Kidney (tissue), 14 donors: ENCODE results near the gene ZMIZ2. TPM values are rescaled to one million over a fixed set of nuclear protein-coding genes. Genes with fewer than 3 reads are reported as not detected.
"Not testable (repeated sequence)": the region's sequence is repeated elsewhere in the genome, so short reads cannot be mapped to it uniquely, and the experiment has no call there.

Source experiments
- DNase-seq, 5 donors: peaks; one replicate each; pipeline ENCODE4 v3.0.0-alpha.2; 2013 to 2020
- FAIRE-seq: peaks from 2 replicates; lab custom pipeline; 2012; peaks lifted over from hg19 to GRCh38; lab: Jason Lieb, UNC
- H3K27ac ChIP-seq, 2 donors: one replicate each; pipeline ENCODE4 v1.7.0; 2013; ENCODE audit warnings: low read depth in 2 of 2, low read length in 2 of 2, inconsistent platforms in 1 of 2
- H3K27me3 ChIP-seq: one replicate; pipeline ENCODE4 v1.7.1; 2013; ENCODE audit warnings: low read length, inconsistent platforms; ENCODE audit not compliant: control insufficient read depth, insufficient read depth
- H3K36me3 ChIP-seq, 3 donors: one replicate each; pipeline versions ENCODE4 v1.7.0 to v1.7.1; 2013; ENCODE audit warnings: low read length in 3 of 3, control low read depth in 1 of 3, inconsistent platforms in 1 of 3; ENCODE audit not compliant: insufficient read depth in 3 of 3, control insufficient read depth in 2 of 3
- H3K4me1 ChIP-seq, 3 donors: one replicate each; pipeline versions ENCODE4 v1.7.0 to v1.7.1; 2013; ENCODE audit warnings: low read length in 3 of 3, inconsistent platforms in 1 of 3, low read depth in 1 of 3; ENCODE audit not compliant: control insufficient read depth in 2 of 3, insufficient read depth in 2 of 3
- H3K4me3 ChIP-seq, 3 donors: one replicate each; pipeline versions ENCODE4 v1.7.0 to v1.8.1; 2013; ENCODE audit warnings: low read length in 3 of 3, control low read depth in 1 of 3, inconsistent platforms in 1 of 3
- H3K9ac ChIP-seq, 3 donors: one replicate each; pipeline versions ENCODE4 v1.7.0 to v1.7.1; 2013; ENCODE audit warnings: low read length in 3 of 3, control low read depth in 1 of 3, inconsistent platforms in 1 of 3
- H3K9me3 ChIP-seq, 3 donors: one replicate each; pipeline versions ENCODE4 v1.7.0 to v1.7.1; 2013; ENCODE audit warnings: low read length in 3 of 3, control low read depth in 1 of 3, inconsistent platforms in 1 of 3; ENCODE audit not compliant: control insufficient read depth in 2 of 3, insufficient read depth in 1 of 3
- CTCF ChIP-seq: IDR thresholded peaks from 3 replicates; pipeline ENCODE4 v1.5.1; 2012; ENCODE audit warnings: mild to moderate bottlenecking, moderate library complexity, borderline replicate concordance; ENCODE audit not compliant: insufficient read depth; ENCODE audit errors: extremely low read depth
- intact Hi-C: fragments of 100-400 bp; cut with DNase I; formaldehyde crosslinking; loops from one replicate; pipeline ENCODE4 v1.11.1; 2022
- polyA plus RNA-seq: library from polyadenylated mRNA; stranded (reverse); fragments of 350-450 nt; fragmentation: Illumina TruSeq; extraction: RNeasy Lipid Tissue Mini Kit (QIAGEN cat#74804); gene quantifications from one replicate; pipeline ENCODE4 v1.2.3, GENCODE V29; 2014; ENCODE audit warnings: low read depth, low replicate concordance; ENCODE audit not compliant: insufficient read depth
- total RNA-seq: library from RNA; stranded (reverse); fragmentation: NEBNext Ultra II Directional; extraction: Animal tissue kit (Norgen Biotek cat#: 25700); gene quantifications from one replicate; pipeline ENCODE4 v1.2.1, GENCODE V29; 2021
- donor health status: control.
- donor health status: control.
- donor health status: control.
- donor health status: control.
- donor health status: control.
- donor health status: DM: yes; HTN: yes; CAD: no.
- donor health status: Normal renal cell carcinoma (clear cell type).

ZMIZ2 gene
- total and polyA plus RNA-seq, 2 donors from 2014 or later = 30.5 to 127 TPM

GRCh38 chr7:44782460-44782859 is 33.8 kb downstream of the ZMIZ2 start:
- H3K27me3 ChIP-seq = no peaks in the 10 kb centered on the region

GRCh38 chr7:44783407-44783806 is 34.8 kb downstream of the ZMIZ2 start:
- H3K4me3 ChIP-seq = no peak overlapping the region
- no peaks in the 10 kb centered on the region for H3K4me1 ChIP-seq
- intact Hi-C loops = no loop called here
- FAIRE-seq = no peak
- no peak for DNase-seq
- no peaks in the 10 kb centered on the region for H3K27me3 ChIP-seq
- H3K9ac ChIP-seq = no peak overlapping the region
- no peaks in the 10 kb centered on the region for H3K36me3 ChIP-seq
- TF ChIP-seq CTCF = no peak
- H3K9me3 ChIP-seq = peaks cover 0 to 5% (median 0%) of the 10 kb centered on the region in 3 donors
- H3K27ac ChIP-seq = no peak overlapping the region

More at GRCh38 chr7:44782460-44782859, 33.8 kb downstream of the ZMIZ2 start:
- Histone ChIP-seq H3K4me3 (no peak overlapping the region), H3K9me3 (peaks cover 0 to 5% (median 0%) of the 10 kb centered on the region in 3 donors), H3K27ac (no peak overlapping the region), H3K4me1 (no peaks in the 10 kb centered on the region), H3K9ac (no peak overlapping the region), H3K36me3 (no peaks in the 10 kb centered on the region)
- intact Hi-C loops = no loop called here
- no peak for TF ChIP-seq CTCF
- FAIRE-seq = no peak
- DNase-seq = no peak

- intact Hi-C loops = no loop called here
- TF ChIP-seq CTCF = no peak
- no peak overlapping the region for H3K9ac ChIP-seq
- DNase-seq = no peak
- H3K27ac ChIP-seq = no peak overlapping the region
- no peaks in the 10 kb centered on the region for H3K36me3 ChIP-seq
- H3K4me1 ChIP-seq = no peaks in the 10 kb centered on the region
- H3K9me3 ChIP-seq = peaks cover 0 to 5% (median 0%) of the 10 kb centered on the region in 3 donors
- H3K4me3 ChIP-seq = no peak overlapping the region
- no peaks in the 10 kb centered on the region for H3K27me3 ChIP-seq
- no peak for FAIRE-seq
Measured at GRCh38 chr7:44784364-44784763, 35.7 kb downstream of the ZMIZ2 start.

- FAIRE-seq, H3K4me3 ChIP-seq, H3K4me1 ChIP-seq, H3K9me3 ChIP-seq, H3K9ac ChIP-seq, H3K27me3 ChIP-seq, H3K36me3 ChIP-seq, intact Hi-C loops, H3K27ac ChIP-seq, DNase-seq: not testable (repeated sequence)
Measured at GRCh38 chr7:44785218-44785617, 36.6 kb downstream of the ZMIZ2 start.
